Osteocyte (in vitro differentiated cells): ENCODE results near the gene WDR7. TPM values are rescaled to one million over a fixed set of nuclear protein-coding genes. Genes with fewer than 3 reads are reported as not detected.

ENCODE experiments used
- DNase-seq: peaks from one replicate; pipeline ENCODE4 v3.0.0; 2021; ENCODE audit warnings: mixed read lengths; ENCODE audit not compliant: unreplicated experiment; ENCODE audit errors: extremely low spot score
- H3K27ac Mint-ChIP-seq: one replicate; pipeline ENCODE4 v1.8.0; 2021; ENCODE audit warnings: mild to moderate bottlenecking, mixed read lengths; ENCODE audit not compliant: unreplicated experiment
- H3K27me3 Mint-ChIP-seq: one replicate; pipeline ENCODE4 v1.8.0; 2021; ENCODE audit warnings: mixed read lengths; ENCODE audit not compliant: unreplicated experiment
- H3K36me3 Mint-ChIP-seq: one replicate; pipeline ENCODE4 v1.8.0; 2021; ENCODE audit warnings: mixed read lengths; ENCODE audit not compliant: unreplicated experiment
- H3K4me1 Mint-ChIP-seq: one replicate; pipeline ENCODE4 v1.8.0; 2021; ENCODE audit warnings: mixed read lengths; ENCODE audit not compliant: unreplicated experiment
- H3K4me3 Mint-ChIP-seq: one replicate; pipeline ENCODE4 v1.8.0; 2021; ENCODE audit warnings: mild to moderate bottlenecking, moderate library complexity, mixed read lengths; ENCODE audit not compliant: unreplicated experiment
- H3K9me3 Mint-ChIP-seq: one replicate; pipeline ENCODE4 v1.8.0; 2021; ENCODE audit warnings: mixed read lengths; ENCODE audit not compliant: unreplicated experiment
- CTCF ChIP-seq: fragments of 200-600 bp; sonication (generic); IDR thresholded peaks from 2 replicates; pipeline ENCODE4 v1.5.0; 2021; ENCODE audit warnings: antibody characterized with exemption, mild to moderate bottlenecking, moderate library complexity
- total RNA-seq: library from RNA; stranded (reverse); gene quantifications from 2 replicates; pipeline ENCODE4 v1.2.1, GENCODE V29; 2021

Gene WDR7
- total RNA-seq, 1 donor from 2014 or later, result 25.9 TPM

- DNase-seq, result no peak
- peaks cover 13% of the 10 kb centered on the region for H3K9me3 Mint-ChIP-seq
- H3K36me3 Mint-ChIP-seq, result peaks cover 26% of the 10 kb centered on the region
- no peak overlapping the region for H3K4me3 Mint-ChIP-seq
- no peaks in the 10 kb centered on the region for H3K27me3 Mint-ChIP-seq
- H3K27ac Mint-ChIP-seq, result no peak overlapping the region
- TF ChIP-seq CTCF, result no peak
- peaks cover 23% of the 10 kb centered on the region for H3K4me1 Mint-ChIP-seq
Measured at GRCh38 chr18:56723068-56723467, 71.9 kb downstream of the WDR7 start.

- peaks cover 29% of the 10 kb centered on the region for H3K36me3 Mint-ChIP-seq
- H3K27me3 Mint-ChIP-seq, result no peaks in the 10 kb centered on the region
- TF ChIP-seq CTCF, result no peak
- H3K27ac Mint-ChIP-seq, result no peak overlapping the region
- H3K9me3 Mint-ChIP-seq, result peaks cover 13% of the 10 kb centered on the region
- DNase-seq, result no peak
- no peak overlapping the region for H3K4me3 Mint-ChIP-seq
- H3K4me1 Mint-ChIP-seq, result peaks cover 23% of the 10 kb centered on the region
Measured at GRCh38 chr18:56723706-56724105, 72.5 kb downstream of the WDR7 start.

GRCh38 chr18:56726906-56727305, 75.7 kb downstream of the WDR7 start:
- Mint-ChIP-seq H3K27ac (no peak overlapping the region), H3K27me3 (no peaks in the 10 kb centered on the region), H3K36me3 (peaks cover 37% of the 10 kb centered on the region), H3K4me3 (no peak overlapping the region), H3K9me3 (peaks cover 13% of the 10 kb centered on the region), H3K4me1 (peaks cover 13% of the 10 kb centered on the region)
- no peak for TF ChIP-seq CTCF
- DNase-seq, result no peak

GRCh38 chr18:56727399-56727798, 76.2 kb downstream of the WDR7 start:
- Mint-ChIP-seq H3K27ac (no peak overlapping the region), H3K27me3 (no peaks in the 10 kb centered on the region), H3K36me3 (peaks cover 35% of the 10 kb centered on the region), H3K9me3 (peaks cover 13% of the 10 kb centered on the region), H3K4me3 (no peak overlapping the region), H3K4me1 (peaks cover 11% of the 10 kb centered on the region)
- DNase-seq, result no peak
- TF ChIP-seq CTCF, result no peak

GRCh38 chr18:56728741-56729140, 77.6 kb downstream of the WDR7 start:
- Mint-ChIP-seq H3K27ac (no peak overlapping the region), H3K27me3 (no peaks in the 10 kb centered on the region), H3K4me3 (no peak overlapping the region), H3K36me3 (peaks cover 29% of the 10 kb centered on the region), H3K4me1 (no peaks in the 10 kb centered on the region), H3K9me3 (peaks cover 1% of the 10 kb centered on the region)
- TF ChIP-seq CTCF, result no peak
- no peak for DNase-seq
